Measurements from ENCODE around the gene TMEM117. TPM values are rescaled to one million over a fixed set of nuclear protein-coding genes. Genes with fewer than 3 reads are reported as not detected.

Gene TMEM117
- 12.0 and 16.7 TPM in 2 replicates for total RNA-seq (2014; rRNA removed; shearing (Covaris generic); ENCODE audit: low replicate concordance)

DNA sequence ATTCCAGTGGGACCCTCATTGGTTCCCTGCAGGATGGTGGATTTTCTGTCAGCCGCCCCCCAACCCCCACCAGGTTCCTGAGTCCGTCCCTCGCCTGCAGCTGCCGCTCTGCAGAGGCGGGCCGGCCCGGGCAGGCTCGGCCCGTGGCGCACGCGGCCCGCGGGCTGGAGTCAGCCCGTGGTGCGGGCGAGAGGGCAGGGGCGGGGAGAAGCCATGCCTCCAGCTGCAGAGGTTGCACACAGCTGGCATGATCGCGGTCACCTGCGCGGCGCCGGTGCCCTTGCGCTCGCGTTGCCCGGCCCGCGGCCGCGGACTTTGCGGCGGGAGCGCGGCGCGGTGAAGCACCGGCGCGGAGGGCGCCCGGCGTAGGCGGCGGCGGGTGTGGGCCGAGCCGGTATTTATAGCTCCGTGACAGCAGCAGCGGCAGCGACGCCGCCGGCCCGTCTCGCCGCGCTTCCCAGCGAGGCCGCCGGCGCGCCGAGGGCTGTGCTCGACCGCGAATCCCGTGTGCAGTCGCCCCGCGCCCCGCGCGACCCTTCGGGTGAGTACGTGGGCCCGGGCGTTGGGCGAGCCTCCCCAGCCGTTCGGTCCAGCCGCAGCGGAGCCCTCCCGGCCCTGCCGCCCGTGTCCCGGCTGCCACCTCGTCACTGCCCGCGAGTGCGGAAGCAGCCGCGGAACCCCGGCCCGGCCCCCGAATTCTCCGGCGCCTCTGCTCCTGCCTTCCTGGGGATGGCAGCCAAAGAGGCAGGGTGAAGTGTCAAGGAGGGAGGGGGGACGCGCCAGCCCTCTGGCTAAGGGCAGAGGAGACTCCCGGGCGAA lies at the start of gene TMEM117:
Gene TMEM117, plus strand, starts transcription at position 426 of the 819 bp plus-strand sequence.
- in situ Hi-C loops (cut with HindIII; ENCODE audit: low pct_unique_long_range_greater_than_20kb, low sequenced_read_pairs): no loop called here
- peak; percentile 75 for DNase-seq (ENCODE audit: low read depth)

DNA sequence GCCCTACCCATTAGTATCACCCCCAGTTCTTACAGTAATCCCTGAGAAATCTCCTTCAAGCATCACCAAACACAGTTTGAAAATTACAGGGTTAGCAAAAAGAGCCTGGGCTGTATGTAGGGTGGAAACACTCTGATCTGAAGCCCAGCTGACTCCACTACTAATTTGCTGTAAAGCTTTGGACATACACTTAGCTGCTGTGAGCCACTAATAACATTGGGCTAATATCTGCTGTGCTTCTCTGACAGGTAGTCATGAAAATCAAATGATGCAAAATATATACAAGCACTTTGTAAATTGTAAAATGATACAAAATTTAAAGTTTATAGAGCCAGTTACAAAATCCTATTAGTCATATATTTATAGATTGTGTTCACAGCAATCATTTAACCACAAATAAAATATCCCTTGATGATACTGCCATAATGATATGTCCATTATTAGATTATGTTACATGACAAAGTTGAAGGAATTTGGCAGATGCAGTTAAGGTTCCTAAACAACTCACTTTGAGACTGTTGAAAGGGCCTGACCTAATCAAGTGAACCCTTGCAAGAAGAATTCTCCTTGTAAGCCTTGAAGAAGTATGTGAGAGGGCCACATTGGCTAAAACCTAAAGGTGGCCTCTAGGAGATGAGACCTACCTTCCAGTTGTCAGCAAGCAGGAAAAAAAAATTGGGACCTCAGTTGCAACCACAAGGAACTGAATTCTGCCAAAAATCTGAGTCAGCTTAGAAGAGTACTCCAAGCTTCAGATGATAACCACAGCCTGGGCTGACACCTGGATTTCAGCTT lies 48.8 kb upstream of the TMEM117 start:
- no peak for DNase-seq (ENCODE audit: low read depth)
- in situ Hi-C loops (cut with HindIII; ENCODE audit: low pct_unique_long_range_greater_than_20kb, low sequenced_read_pairs): no loop called here

DNA sequence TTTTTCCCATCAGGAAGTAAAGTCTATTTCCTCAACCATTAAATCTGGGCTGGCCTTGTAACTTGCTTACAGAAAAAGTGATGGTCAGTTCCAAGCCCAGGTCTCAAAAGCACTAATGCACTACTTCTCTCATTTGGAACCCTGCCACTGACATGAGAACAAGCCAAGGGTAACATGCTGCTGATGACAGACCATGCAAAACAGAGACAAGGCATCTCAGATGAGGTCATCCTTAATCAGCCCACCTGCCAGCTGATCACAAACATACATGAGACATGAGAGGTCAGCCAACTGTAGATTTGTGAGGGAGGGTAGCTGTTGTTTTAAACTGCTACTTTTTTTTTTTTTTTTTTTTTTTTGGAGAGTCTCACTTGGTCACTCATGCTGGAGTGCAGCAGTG lies 45.9 kb upstream of the TMEM117 start:
- in situ Hi-C loops (cut with HindIII; ENCODE audit: low pct_unique_long_range_greater_than_20kb, low sequenced_read_pairs): no loop called here
- DNase-seq (ENCODE audit: low read depth): peak; percentile 19

DNA sequence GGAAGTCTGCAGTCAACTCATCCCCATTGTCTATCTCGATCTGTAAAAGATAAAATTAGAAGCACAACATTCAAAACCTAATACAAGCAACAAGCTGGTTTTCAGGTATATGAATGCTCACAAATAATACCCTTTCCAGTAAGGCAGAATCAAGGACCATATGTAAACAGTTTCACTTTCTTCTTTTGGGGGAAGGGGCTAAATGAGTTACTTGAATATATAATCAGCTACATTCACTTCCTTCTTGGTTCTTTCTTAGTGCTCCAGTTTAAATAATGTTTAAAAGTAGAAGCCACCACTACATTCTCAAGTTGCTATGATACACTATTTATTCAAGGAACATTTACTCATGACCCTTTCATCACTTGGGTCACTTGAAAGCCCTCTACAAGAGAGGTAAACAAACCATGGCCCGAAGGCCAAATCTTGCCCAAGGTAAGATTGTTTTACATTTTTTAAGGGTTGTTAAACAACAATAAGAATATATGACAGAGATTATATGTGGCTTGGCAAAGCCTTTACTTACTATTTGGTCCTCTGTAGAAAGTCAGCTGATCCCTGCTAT lies 40.1 kb upstream of the TMEM117 start:
- peak; percentile 21 for DNase-seq (ENCODE audit: low read depth)
- in situ Hi-C loops (cut with HindIII; ENCODE audit: low pct_unique_long_range_greater_than_20kb, low sequenced_read_pairs): no loop called here

DNA sequence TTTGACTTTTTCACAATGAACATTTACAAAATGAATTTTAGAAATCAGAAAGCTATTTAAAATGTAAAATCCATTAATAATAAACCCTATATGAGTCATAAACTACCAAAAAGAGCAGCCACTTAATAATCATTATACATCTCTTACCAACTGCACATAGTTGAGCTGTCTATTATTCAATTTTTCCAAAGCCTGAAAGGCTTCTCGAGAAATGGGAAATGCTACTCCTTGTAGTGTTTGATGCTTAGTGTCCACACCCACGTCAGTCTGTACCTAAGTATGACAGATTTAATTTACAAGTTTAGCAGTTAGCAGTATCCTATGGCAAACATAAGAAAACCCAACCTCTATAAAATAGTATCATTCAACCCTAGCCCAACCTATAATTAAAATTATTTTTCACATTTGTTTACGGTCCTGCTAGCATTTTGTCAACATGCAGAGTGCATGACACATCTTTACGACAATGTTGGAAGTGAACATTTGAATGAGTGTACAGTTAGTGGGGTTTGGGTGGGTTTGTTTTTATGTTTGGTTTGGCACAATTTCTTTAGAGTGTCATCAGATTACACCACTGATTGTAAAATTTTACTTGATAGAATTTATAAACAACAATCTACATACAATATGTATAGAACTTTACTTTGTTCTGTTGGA lies 38.2 kb upstream of the TMEM117 start:
- DNase-seq (ENCODE audit: low read depth): no peak
- in situ Hi-C loops (cut with HindIII; ENCODE audit: low pct_unique_long_range_greater_than_20kb, low sequenced_read_pairs): no loop called here

DNA sequence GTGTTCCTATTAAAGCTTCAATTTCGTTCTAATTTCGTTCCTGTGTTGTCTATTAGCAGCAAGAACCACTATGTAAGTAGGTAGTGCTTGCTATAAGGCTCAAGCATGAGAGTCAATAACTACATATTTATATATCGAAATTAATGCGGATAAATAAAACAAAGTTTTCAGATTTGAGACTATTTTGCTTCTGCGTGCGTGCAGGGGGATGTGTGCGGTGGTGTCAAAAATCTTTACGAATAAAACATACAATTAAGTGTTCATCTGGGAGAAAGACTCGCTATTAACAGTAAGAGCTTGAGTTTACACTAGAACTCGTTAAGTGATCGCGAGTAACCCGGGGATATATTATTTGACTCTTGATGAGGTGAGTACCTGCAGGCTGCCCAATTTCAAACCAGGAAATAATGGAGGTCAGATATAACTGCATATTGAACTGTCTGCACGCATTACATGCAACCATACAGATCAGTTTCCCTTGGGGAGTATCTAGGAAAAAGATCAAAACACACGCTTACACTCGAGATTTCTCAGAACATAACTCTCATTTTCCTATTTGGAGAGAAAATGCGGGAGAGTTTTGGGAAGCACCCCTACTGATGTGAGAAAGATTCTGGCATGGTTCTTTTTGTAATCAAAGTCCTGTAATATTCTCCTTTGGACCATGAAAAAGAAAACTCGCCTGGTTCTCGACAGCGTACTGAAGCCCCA lies 30.6 kb upstream of the TMEM117 start:
- in situ Hi-C loops (cut with HindIII; ENCODE audit: low pct_unique_long_range_greater_than_20kb, low sequenced_read_pairs): no loop called here
- DNase-seq (ENCODE audit: low read depth): no peak

DNA sequence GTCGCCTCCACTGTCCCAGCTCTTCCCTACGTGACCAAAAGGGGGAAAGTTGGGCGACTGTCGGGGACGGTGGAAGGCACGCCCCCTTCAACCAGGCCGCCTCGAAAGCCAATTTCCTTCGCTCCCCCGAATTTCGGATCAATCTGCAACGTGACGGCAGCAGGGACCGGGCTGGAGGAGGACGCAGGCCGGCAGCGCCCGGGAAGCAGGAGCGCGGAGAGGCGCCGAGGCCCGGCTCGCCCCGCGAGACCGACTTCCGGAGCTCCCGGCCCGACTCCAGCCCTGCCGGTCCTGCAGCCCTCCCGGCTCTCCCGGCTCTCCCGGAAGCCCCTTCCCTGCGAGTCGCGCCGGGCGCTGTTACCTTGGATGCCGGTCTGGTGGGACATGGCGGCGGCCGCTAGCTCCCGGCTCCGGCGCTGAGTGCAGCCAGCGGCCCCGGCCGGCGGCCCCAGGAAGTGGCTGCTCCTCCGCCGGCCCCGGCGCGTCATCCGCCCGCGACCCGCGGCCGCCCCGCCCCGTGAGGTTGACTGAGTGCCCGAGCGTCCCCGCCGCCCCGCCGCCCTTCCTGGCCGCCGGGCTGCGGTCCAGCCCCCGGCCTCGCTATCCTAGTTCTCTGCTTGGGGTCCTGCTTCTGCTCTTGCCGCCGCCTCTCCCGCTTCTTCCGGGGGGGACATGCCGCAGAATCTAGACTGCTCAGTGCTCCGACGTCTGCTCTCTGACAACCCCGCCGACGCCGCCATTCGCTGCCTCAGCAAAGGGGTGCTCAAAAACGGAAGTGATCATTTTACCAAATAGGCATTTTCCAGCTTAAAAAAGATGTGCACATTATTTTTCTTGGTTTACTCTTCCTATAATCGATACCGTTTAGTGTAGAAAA lies 29.8 kb upstream of the TMEM117 start, which contains the start of gene TWF1:
Gene TWF1, minus strand, starts transcription at position 458 of the 877 bp plus-strand sequence. Its CDS starts 72 bp downstream, at position 386.
- DNase-seq (ENCODE audit: low read depth): peak; percentile 80
- in situ Hi-C loops (cut with HindIII; ENCODE audit: low pct_unique_long_range_greater_than_20kb, low sequenced_read_pairs): no loop called here

DNA sequence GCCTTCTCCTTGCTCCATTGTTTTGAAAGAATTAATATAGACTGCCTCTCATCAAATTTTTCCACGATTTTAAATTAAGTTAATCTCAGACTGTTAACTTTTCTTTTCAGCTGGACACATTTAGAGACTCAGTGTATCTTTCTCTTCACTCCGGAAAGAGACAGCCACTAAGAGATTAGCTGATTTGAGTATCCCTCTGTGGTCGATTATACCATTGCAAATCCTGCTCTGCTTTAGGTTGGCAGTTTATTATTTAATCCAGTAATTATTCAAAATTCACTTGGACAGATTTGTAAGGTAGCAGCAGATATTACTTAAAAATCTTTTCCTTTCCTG lies 29.2 kb upstream of the TMEM117 start:
- no peak for DNase-seq (ENCODE audit: low read depth)
- in situ Hi-C loops (cut with HindIII; ENCODE audit: low pct_unique_long_range_greater_than_20kb, low sequenced_read_pairs): no loop called here

DNA sequence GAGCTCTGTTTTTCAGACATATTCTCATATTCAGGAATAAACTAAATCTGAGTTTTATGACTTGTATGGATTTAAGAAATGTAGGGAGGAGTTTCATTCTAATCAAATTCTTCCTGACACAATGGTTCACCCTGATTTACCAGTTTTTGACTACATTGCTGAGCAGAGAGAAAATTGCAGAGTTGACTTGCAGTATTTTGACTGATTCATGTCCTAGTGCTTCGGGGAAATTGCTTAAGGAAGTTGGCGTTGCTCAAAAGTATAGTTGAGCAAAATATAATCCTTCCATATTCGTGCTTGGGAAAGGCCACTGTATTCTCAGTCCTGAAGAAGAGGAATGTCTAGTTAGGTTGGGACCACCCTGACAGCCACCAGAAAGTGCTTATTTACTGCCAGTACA lies 28.5 kb upstream of the TMEM117 start:
- in situ Hi-C loops (cut with HindIII; ENCODE audit: low pct_unique_long_range_greater_than_20kb, low sequenced_read_pairs): no loop called here
- no peak for DNase-seq (ENCODE audit: low read depth)

DNA sequence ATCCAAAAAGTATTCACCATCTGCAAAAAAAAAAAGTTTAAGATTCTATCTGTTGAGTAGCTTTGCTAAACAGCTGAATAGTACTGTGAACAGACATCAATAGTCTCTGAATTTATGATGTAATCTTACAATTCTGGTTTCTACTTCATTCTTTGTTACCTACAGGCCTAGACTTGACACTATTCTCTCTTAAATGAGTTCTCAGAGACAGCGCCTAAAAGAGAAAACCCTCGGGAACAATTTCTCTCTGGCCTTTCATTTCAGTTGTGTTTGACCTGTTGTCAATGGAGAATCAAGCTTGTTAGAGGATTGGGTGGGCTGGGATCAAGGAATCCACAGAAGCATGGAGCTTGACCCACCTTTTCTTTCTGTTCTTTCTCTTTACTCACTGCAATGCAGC lies 23.8 kb upstream of the TMEM117 start:
- in situ Hi-C loops (cut with HindIII; ENCODE audit: low pct_unique_long_range_greater_than_20kb, low sequenced_read_pairs): no loop called here
- DNase-seq (ENCODE audit: low read depth): no peak

DNA sequence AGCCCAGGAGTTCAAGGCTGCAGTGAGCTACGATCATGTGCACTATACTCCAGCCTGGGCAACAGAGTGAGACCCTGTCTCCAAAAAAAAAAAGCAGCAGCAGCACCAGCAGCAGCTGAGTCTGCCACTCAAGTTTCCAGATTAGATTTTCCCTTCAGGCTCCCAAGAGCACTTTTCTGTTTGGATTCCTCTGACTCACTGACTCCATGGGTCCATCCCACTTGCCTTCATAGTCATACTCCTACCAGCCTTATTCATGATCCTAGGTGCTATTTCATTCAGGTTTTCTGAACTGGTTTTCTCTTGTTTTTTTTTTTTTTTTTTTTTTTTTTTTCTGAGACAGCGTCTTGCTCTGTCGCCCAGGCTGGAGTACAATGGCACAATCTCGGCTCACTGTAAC lies 23.0 kb upstream of the TMEM117 start:
- in situ Hi-C loops (cut with HindIII; ENCODE audit: low pct_unique_long_range_greater_than_20kb, low sequenced_read_pairs): no loop called here

DNA sequence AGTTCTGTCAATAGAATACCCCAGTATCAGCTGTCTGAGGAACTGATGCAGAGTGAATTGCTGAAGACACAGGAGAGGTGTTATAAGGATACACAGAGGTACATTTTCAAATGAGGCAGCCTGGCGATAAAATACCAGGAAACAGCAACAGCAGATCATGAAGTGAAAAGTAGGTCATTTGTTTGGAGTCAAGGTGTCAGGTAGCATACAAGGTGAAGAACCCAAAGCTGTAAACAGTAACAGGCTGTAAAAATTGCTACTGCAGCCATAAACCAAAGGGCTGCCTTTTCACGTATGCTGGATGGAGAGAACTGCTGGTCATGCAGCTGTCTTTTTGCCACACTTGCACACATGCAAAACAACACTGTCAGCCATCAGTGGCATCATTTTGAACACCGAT lies 20.5 kb upstream of the TMEM117 start:
- in situ Hi-C loops (cut with HindIII; ENCODE audit: low pct_unique_long_range_greater_than_20kb, low sequenced_read_pairs): no loop called here
- DNase-seq (ENCODE audit: low read depth): no peak

More for the DNA sequence above, 23.0 kb upstream of the TMEM117 start:
- DNase-seq (ENCODE audit: low read depth): no peak

DNA sequence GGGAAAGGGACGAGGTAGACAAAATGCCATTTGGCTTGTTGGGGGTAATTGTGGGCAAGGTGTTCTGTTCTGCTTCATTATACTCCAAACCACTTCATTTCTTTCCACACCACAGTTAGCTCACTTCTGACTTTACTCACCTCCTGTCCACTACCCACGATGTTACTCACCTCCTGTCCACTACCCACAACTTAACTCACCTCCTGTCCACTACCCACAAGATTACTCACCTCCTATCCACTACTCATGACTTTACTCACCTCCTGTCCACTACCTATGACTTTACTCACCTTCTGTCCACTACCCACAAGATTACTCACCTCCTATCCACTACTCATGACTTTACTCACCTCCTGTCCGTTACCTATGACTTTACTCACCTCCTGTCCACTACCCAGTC lies 19.7 kb upstream of the TMEM117 start:
- DNase-seq (ENCODE audit: low read depth): no peak
- in situ Hi-C loops (cut with HindIII; ENCODE audit: low pct_unique_long_range_greater_than_20kb, low sequenced_read_pairs): no loop called here

DNA sequence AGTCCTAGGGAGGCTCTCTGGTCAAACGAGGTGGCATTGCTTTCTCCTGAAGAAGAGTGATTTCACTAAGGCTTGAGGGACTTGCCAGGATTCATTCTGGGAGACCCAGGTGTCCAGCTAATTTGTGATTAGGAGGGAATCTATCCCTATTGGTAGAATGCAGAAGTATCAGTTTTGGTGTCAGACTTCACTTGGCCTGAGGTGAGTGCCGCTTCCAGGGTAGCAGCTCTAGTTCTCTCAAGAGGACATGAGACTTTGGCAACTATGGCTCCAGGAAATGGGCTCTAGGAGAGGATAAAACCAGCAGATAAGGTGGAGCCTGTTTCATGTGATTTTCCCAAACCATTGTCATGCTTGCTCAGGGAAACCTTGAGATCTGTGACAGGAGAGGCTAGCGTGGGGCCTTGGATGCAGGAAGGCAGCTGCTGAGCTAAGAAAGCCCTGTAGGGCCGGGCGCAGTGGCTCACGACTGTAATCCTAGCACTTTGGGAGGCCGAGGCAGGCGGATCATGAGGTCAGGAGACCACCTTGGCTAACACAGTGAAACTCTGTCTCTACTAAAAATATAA lies 11.6 kb upstream of the TMEM117 start:
- in situ Hi-C loops (cut with HindIII; ENCODE audit: low pct_unique_long_range_greater_than_20kb, low sequenced_read_pairs): no loop called here
- DNase-seq (ENCODE audit: low read depth): no peak

DNA sequence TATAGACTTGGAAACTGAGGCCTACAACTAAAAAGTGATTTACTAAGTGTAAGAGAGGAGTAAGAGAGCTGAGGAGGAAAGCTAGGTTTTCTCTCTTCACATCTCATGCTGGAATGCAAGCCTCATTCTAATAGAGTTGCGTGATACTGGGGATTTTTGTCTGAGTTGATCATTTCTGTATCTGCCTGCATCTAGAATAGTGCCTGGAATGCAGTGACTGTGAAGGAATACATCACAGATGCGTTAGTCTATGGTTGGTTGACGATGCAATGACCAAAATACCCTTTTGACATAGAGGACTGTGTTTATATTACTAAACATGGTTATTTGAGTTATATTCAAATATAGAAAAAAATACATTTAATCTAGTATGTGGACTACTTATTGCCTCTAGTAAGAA lies 9.2 kb upstream of the TMEM117 start:
- in situ Hi-C loops (cut with HindIII; ENCODE audit: low pct_unique_long_range_greater_than_20kb, low sequenced_read_pairs): no loop called here
- DNase-seq (ENCODE audit: low read depth): peak; percentile 28

DNA sequence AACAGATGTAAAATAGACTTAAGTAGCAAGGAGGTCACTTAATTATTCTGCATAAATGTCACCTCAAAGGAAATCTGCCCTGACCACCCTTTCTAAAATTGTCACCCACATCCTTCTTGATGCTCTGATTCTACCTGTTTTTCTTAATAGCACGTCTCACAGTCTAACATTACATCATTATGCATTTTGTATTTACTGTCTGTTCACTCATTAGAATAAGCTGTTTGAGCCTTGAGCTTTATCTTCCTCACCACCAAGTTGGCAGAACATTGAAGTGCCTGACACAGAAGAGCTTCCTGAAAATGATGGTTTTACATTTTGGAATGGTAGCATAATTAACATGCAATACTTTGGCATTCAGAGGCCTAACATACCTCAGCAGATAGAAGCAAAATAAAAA lies 8.8 kb upstream of the TMEM117 start:
- in situ Hi-C loops (cut with HindIII; ENCODE audit: low pct_unique_long_range_greater_than_20kb, low sequenced_read_pairs): no loop called here
- no peak for DNase-seq (ENCODE audit: low read depth)

Measured in Caki2 (cell line).